NCI-H345 treated with DMSO at 0.1 percent for 48 hours (cell line): Measurements from ENCODE around the gene MLEC.
"Not testable (repeated sequence)": the region's sequence is repeated elsewhere in the genome, so short reads cannot be mapped to it uniquely, and the experiment has no call there.

Source experiments
- DNase-seq: peaks from one replicate; lab custom pipeline; 2025; ENCODE audit not compliant: unreplicated experiment; lab: John Stamatoyannopoulos, UW

The MLEC gene

DNA sequence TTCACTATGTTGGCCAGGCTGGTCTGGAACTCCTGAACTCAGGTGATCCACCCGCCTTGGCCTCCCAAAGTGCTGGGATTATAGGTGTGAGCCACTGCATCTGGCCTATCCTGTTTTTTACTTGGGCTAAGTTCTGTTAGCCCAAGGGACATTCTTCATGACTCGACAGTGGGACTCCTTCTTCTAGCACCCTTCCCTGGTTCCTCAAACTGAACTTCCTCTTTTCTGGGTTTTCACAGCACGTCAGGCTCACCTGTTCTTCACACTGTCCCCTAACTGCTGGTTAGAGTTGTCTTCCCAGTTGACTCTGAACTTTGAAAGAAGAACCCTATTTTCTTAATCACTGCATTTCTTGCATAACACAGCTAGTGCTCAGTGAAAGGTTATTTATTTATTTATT, 24.1 kb upstream of the MLEC start:
- DNase-seq: no peak

- no peak for DNase-seq
These were observed 23.2 kb upstream of the MLEC start for GRCh38 chr12:120663741-120664140.

- no peak for DNase-seq
These were observed 20.2 kb upstream of the MLEC start for GRCh38 chr12:120666571-120667390.

DNA sequence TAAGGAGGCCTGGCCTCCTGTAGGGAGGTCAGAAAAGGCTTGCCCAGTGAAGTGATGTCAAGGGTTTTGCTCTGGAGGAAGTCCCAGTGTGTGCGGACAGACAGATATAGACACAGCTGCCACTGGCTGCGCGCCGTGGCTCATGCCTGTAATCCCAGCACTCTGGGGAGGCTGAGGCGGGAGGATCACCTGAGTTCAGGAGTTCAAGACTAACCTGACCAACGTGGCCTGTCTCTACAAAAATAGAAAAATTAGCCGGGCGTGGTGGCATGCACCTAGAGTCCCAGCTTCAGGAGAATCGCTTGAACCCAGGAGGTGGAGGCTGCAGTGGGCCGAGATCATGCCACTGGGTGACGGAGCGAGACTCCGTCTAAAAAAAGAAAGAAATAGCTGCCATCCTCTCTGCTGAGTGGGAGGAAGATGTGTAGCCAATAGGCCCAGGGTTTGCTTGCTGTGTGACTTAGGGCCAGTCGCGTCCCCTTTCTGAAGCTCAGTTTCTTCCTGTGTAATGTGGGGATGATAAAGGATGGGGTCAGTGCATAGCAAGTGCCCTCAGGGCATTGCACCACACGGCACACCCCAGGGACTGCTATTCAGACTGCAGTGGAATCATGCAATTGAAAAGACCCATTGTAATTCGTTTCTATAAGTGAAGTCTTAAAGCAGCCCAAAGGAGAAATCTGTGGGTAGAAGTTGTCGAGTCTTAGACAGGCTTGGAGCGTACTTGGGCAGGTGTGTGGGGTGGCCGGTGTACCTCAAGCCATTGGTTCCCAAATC, 18.7 kb upstream of the MLEC start:
- DNase-seq: no peak

DNA sequence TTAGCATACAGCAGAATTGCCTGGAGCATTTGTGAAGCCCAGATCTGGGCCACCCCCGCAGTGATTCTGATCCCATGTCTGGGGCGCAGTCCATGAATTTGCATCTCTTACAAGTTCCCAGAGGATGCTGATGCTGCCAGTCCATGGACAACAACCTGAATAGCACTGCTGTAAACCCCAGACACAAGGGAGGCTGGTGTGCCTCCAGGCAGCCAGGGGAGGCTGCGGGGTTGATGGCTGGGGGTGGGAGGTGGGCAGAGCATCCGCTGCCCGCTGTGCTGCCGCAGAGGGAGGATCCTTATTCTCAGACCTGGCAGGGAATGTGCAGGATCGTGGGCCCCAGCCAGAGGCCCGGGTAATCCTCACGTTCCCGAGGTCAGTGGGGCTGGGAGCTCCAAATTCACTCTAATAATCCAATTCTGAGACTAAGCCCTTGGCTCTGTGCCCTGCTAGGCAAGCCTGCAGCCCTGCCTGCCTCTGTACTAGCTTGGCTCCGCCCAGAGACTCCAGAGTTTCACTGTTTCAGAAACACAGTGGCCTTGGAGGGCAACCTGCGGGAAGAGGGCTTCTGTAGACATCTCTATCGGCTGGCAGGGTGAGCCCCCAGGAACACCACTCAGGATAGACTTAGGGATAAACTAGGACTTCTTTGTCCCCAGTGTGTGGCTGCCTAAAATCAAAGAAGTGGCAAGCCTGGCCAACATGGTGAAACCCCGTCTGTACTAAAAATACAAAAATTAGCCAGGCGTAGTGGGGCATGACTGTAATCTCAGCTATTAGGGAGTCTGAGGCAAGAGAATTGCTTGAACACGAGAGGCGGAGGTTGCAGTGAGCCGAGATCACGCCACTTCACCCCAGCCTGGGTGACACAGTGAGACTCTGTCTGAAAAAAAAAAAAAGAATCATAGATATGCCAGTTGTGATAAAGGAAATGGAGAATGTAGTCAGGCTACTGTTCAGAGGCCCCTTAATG, 17.8 kb upstream of the MLEC start:
- DNase-seq: no peak

GRCh38 chr12:120670237-120670636, 16.7 kb upstream of the MLEC start:
- not testable (repeated sequence) for DNase-seq

DNA sequence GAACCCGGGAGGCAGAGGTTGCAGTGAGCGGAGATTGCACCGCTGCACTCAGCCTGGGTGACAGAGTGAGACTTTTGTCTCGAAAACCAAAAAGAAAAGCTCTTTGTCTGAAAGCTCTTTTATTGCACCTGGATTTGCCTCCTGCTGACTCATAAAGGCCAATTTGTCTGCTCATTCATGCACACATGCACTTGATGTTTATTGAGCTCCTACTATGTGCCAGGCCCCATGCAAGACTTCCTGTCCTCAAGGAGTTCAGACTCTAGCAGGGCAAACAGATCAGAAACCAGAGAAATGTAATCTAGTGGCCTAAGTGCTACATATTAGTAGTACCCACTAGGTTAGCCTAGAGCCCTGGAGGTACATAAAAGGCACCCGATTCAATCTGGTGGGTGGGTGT, 16.3 kb upstream of the MLEC start:
- no peak for DNase-seq

DNA sequence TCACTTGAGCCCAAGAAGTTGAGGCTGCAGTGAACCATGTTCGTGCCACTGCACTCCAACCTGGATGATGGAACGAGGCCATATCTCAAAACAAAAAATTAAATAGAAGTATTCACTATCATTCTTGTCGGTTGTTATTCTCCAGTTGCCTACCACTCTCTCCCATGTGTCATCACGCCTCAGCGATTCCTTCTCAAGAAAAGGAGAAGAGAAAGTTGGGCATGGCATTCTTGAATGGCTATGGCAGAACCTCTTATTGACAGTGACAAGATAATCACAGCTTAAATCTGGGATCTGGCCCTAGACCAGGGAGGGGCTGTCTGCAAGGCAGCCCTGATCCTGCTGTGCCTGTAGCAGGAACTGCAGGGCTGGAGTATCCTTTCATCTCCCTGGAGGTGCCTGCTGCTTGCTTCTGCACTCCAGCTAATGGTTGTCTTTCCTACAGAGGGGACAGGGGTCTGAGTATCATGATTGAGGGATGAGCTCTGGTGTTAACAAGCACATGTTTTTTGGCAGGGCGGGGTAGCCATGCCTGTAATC, 12.8 kb upstream of the MLEC start:
- DNase-seq: no peak

DNA sequence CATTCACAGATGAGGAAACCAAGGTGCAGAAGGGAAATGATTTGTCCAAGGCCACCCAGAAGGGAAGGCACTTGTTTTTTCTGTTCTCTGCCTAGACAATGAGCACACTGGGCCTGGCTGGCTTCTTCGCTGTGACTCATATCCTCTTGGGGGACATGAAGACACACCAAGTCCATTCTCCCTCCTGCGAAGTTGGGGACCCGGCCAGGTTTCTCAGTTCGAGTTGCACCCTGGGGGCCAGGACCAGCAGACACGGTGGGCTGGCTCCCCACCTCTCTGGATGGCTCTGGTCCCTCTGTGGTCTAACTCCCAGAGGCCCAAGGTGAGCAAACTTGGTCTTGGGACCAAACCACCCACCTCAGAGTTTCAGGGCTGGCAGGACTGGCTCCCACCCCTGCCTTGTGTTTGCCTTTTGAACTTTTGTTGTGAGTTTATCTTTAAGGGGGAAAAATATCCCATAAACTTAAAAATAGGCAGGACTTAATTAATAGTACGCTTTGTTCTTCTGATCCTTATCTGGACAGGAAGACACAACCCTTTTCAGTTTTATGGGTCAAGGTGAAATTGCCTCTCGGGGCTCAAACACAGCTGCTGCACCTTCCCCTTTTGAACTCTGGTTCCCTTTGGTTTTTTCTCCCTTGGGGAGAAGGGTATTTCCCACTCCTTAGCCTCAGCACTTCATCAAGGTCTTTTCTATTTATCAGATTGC, 9.0 kb upstream of the MLEC start:
- no peak for DNase-seq

DNA sequence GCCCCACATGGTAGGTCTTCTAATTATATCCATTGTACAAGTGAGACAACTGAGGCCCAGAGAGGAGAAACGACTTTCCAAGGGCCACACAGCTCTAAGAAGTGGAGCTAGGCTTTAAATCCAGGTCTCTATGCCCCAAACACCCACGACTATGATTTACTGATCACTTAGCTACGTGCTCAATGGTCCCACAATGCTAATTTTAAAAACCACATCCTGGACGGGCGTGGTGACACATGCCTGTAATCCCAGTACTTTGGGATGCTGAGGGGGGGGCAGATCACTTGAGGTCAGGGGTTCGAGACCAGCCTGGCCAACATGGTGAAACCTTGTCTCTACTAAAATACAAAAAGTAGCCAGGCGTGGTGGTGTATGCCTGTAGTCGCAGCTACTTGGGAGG, 8.4 kb upstream of the MLEC start:
- no peak for DNase-seq

GRCh38 chr12:120680165-120680738, 6.7 kb upstream of the MLEC start:
- no peak for DNase-seq

DNA sequence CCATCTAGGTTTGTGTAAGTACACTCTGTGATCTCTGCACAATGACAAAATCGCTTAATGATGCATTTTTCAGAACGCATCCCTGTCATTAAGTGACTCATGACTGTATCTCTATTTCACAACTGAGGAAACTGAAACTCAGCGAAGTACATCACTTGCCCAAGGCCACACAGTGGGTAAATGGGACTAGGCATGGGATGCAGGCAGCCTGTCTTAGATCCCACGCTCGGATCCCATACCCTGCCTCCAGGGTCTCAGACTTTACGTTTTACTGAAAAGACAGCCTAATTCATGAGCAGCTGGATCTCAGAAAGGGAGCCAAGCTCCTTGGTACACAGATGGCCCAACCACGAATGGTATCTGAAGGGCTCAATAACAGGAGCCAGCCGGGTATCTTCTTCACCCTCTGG, 2.4 kb upstream of the MLEC start:
- DNase-seq: no peak

DNA sequence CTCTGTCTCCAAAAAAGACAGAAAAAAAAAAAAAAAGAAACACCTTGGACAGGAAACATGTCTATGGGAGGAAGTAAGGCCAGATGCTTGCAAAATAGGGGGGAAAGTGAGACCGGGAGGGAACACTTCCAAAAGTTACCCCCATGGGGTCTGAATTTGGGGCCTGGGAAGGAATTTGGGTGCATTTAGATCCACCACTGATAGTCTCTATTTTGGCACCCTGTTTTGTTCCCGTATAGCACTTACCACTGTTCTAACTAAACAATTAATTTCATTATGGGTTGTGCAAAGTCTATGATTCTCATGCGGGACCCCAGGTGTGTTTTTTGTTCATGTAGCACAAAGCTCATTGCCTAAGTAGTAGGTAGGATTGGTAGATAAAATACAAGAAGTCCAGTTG, 1.4 kb upstream of the MLEC start:
- no peak for DNase-seq

DNA sequence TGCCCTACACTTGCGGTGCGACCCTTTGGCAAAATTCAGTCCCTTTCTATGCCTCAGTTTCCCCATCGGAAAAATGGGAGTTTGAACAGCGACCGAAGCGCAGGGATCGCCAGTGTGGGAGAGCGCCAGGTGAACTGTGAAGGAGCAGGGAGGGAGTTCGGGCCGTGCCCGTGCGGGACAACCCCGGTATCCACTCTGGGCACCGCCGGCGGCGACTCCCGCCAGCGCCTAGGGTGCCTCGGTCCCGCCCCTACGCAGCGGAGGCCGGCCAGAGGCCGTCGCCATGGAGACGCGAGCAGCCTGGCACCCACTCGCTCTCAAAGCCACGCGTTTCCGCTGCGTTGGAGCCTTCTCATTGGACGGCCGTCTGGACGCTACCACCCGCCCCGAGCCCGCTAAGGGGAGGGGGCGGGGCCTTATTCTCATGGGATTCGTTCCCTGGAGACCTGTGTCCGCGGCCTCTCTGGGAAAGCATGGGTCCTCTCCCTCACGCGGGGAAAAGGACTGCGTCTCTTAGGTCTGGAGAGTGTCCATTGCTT, 729 bp upstream of the MLEC start:
- DNase-seq: peak; percentile 94

- DNase-seq: no peak
These were observed 785 bp downstream of the MLEC start for GRCh38 chr12:120687578-120688289.

DNA sequence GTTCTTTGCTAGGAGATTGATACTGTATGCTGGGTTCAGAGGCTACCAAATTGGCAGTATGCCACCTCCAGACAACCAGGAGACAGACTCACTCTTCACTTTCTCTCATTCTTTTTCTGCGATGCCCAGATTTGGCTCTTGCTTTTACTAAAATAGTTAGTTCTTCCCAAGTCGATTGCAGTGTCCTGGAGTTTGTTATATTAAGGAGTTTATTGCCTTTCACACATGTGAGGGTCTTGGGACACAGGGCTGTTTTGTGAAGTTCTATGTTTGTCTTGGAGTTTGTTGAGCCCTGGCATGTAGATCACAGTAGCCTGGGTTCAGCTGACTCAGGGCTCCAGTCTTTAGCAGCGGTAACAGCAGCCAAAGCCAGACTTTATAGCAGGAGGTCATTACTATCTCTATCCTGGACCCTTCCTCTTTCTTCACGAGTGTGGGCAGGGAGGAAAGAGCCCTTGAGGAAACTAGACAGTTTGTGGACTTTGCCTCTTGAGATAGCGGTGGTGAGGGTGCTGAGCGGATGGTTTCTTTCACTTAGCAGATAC, 1.6 kb downstream of the MLEC start:
- no peak for DNase-seq

DNA sequence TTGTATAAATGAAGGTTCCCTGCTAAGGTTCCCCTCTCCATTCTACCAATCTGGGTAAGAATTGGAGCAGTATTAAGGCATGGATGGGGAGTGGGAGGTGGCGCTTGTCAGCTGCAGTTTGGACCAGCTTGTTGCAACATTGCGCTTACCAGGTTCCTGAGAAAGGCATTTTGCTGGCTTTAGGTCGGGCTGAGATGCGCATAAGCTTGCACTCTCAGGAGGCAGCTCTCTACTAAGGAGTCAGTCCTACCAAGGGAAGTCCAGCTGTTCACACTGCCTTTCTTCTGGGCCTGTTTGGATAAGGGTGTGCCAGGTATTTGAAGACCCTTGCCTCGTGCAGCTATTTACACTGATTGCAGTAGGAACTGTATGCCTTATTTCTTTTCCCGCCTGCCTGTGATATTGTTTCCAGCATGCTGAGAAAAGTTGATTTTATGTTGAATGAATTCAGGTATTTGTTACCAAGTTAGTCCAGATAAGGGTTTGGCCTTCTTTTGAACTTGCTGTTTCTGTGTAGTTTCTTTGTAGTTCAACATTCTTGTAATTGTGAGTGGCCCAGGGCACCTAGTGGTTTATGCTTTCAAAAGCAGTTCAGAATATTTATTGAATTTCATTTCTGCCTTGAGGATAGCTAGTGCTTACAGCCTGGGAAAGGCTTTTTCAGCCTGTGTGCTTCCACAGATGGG, 2.6 kb downstream of the MLEC start:
- no peak for DNase-seq

- no peak for DNase-seq
These were observed 3.1 kb downstream of the MLEC start for GRCh38 chr12:120690083-120690450.
